Measurements from ENCODE around the gene COA3. TPM values are rescaled to one million over a fixed set of nuclear protein-coding genes. Genes with fewer than 3 reads are reported as not detected.

COA3 gene
- total RNA-seq, 1 experiment from 2014 or later: 44.6 TPM

GRCh38 chr17:42797067-42798007 lies 1.2 kb downstream of the COA3 start:
- peak overlapping the region; percentile 96 for H3K4me2 ChIP-seq (ENCODE audit: low read length)
- peak overlapping the region; percentile 15 for H3K27ac ChIP-seq (ENCODE audit: low read length)
- TSS peak; percentile 12 for BruUV-seq (replicated peaks)
- intact Hi-C loops (cut with micrococcal nuclease): no loop called here
- peaks cover 11% of the 10 kb centered on the region; the same call in 1 of the 2 replicates for H3K79me2 ChIP-seq (ENCODE audit: low read length)
- peak overlapping the region; percentile 91 for H3K9ac ChIP-seq (ENCODE audit: low read length)
- H3F3A ChIP-seq (ENCODE audit: low read length, unreplicated experiment): no peaks in the 10 kb centered on the region
- no peaks in the 10 kb centered on the region for H3K36me3 ChIP-seq (ENCODE audit: low read depth, low read length)
- H3K4me1 ChIP-seq (ENCODE audit: insufficient read depth, low read length): peaks cover 15% of the 10 kb centered on the region
- H2AFZ ChIP-seq (ENCODE audit: low read length): 0 out of 2 replicates have a peak overlapping the region, but pooled peaks have one; percentile 78
- DNase-seq: peak; percentile 19
- H3K4me3 ChIP-seq (ENCODE audit: low read length): peak overlapping the region; percentile 99
- no peaks in the 10 kb centered on the region for H4K20me1 ChIP-seq (ENCODE audit: low read length)
- ChIA-PET POLR2A (ENCODE audit: unreplicated experiment) (interaction anchor here (0.6 kb wide), 3 partner anchors 17 to 867 kb away, joined by 3 to 4 read pairs (median 3); partner anchors contain the start of genes ODAD4 and WNK4), CTCF (no interaction called here)
- no peaks in the 10 kb centered on the region for H3K27me3 ChIP-seq (ENCODE audit: low read length)
- ATAC-seq: peak; percentile 17
- no peaks in the 10 kb centered on the region for H3K9me3 ChIP-seq (ENCODE audit: low read length)
- TF ChIP-seq EZH2phosphoT487 (IDR thresholded peaks at IDR 0.05; ENCODE audit: borderline replicate concordance, low read length) (no peak), CTCF (conservative IDR thresholded peaks at IDR 0.05; ENCODE audit: low read depth, low read length) (no peak), EZH2 (IDR thresholded peaks at IDR 0.05; ENCODE audit: low read length, unreplicated experiment) (no peak)
- H3K9me2 ChIP-seq (replicated peaks; ENCODE audit: low read length): no peaks in the 10 kb centered on the region

- Histone ChIP-seq H3K9ac (ENCODE audit: low read length) (no peak overlapping the region), H2AFZ (ENCODE audit: low read length) (no peak overlapping the region), H3K79me2 (ENCODE audit: low read length) (peaks cover 11% of the 10 kb centered on the region; the same call in 1 of the 2 replicates), H3K27me3 (ENCODE audit: low read length) (no peaks in the 10 kb centered on the region), H3K36me3 (ENCODE audit: low read depth, low read length) (no peaks in the 10 kb centered on the region), H3K27ac (ENCODE audit: low read length) (no peak overlapping the region), H3F3A (ENCODE audit: low read length, unreplicated experiment) (no peaks in the 10 kb centered on the region), H3K4me3 (ENCODE audit: low read length) (no peak overlapping the region), H3K9me3 (ENCODE audit: low read length) (no peaks in the 10 kb centered on the region), H3K9me2 (replicated peaks; ENCODE audit: low read length) (no peaks in the 10 kb centered on the region), H3K4me1 (ENCODE audit: insufficient read depth, low read length) (peaks cover 14% of the 10 kb centered on the region), H3K4me2 (ENCODE audit: low read length) (no peak overlapping the region), H4K20me1 (ENCODE audit: low read length) (no peaks in the 10 kb centered on the region)
- CTCF ChIA-PET: no interaction called here
- intact Hi-C loops (cut with micrococcal nuclease): no loop called here
- BruUV-seq (replicated peaks): TSS peak; percentile 25
- DNase-seq: no peak
- TF ChIP-seq EZH2phosphoT487 (IDR thresholded peaks at IDR 0.05; ENCODE audit: borderline replicate concordance, low read length) (no peak), EZH2 (IDR thresholded peaks at IDR 0.05; ENCODE audit: low read length, unreplicated experiment) (no peak), CTCF (conservative IDR thresholded peaks at IDR 0.05; ENCODE audit: low read depth, low read length) (no peak)
- POLR2A ChIA-PET (ENCODE audit: unreplicated experiment): interaction anchor here (1.1 kb wide), 1 partner anchor 13 kb away, joined by 6 read pairs; no protein-coding TSS in a partner anchor
- no peak for ATAC-seq
These were observed 2.3 kb downstream of the COA3 start for GRCh38 chr17:42796066-42796758.

Measured in PC-3 (cell line).